Thoracic aorta (tissue), 2 donors: Measurements from ENCODE around the gene ZNF281. TPM values are rescaled to one million over a fixed set of nuclear protein-coding genes. Genes with fewer than 3 reads are reported as not detected.
A peak's percentile ranks its signal among the peaks of the same experiment; 100 is the strongest.

Source experiments
- ATAC-seq: fragments of 150-250 bp; one replicate; pipeline ENCODE4 v1.8.0; 2017; ENCODE audit warnings: low read depth; ENCODE audit not compliant: insufficient number of reproducible peaks, low FRiP score
- DNase-seq: peaks from one replicate; pipeline ENCODE4 v3.0.0-alpha.2; 2020; ENCODE audit warnings: low spot score
- H3K27ac ChIP-seq, 2 donors: fragments of 200-600 bp; sonication (generic); 1 replicate in 1 of 2; 2 replicates in 1 of 2; pipeline ENCODE4 v1.5.1; 2016; ENCODE audit warnings: mild to moderate bottlenecking in 2 of 2, moderate library complexity in 2 of 2
- H3K27me3 ChIP-seq: fragments of 200-600 bp; sonication (generic); replicated peaks from 2 replicates; pipeline ENCODE4 v1.6.0; 2016; ENCODE audit warnings: mild to moderate bottlenecking; ENCODE audit not compliant: insufficient read depth
- H3K36me3 ChIP-seq: fragments of 200-600 bp; sonication (generic); one replicate; pipeline ENCODE4 v1.5.1; 2016
- H3K4me1 ChIP-seq, 2 donors: fragments of 200-600 bp; sonication (generic); 1 replicate in 1 of 2; 2 replicates in 1 of 2; pipeline versions ENCODE4 v1.5.1 to v1.6.0; 2016; ENCODE audit warnings: low read depth in 2 of 2, mild to moderate bottlenecking in 1 of 2; ENCODE audit not compliant: control insufficient read depth in 1 of 2
- H3K4me3 ChIP-seq: fragments of 200-600 bp; sonication (generic); 2 replicates; pipeline ENCODE4 v1.5.1; 2016; ENCODE audit warnings: mild to moderate bottlenecking
- H3K9me3 ChIP-seq: fragments of 200-600 bp; sonication (generic); 2 replicates; pipeline ENCODE4 v1.5.1; 2016
- CTCF ChIP-seq: fragments of 200-600 bp; sonication (generic); IDR thresholded peaks from one replicate; pipeline ENCODE4 v1.5.1; 2019; ENCODE audit warnings: antibody characterized with exemption
- total RNA-seq, 2 donors: library from RNA; depleted of rRNA; stranded (reverse); fragments of >200 nt; gene quantifications; one replicate each; pipeline versions ENCODE4 v1.1.0 to v1.2.3, GENCODE V29; 2016

The ZNF281 gene
- total RNA-seq = 10 to 100 TPM in 1 of 2 donors, 1 to 10 TPM in 1; 6.5 to 15.7 TPM

GRCh38 chr1:200409761-200410565 is at the start of gene ZNF281:
ZNF281 (minus strand) TSS chr1:200410036; CDS start chr1:200409705, 331 bp downstream.
- no peaks in the 10 kb centered on the region for H3K36me3 ChIP-seq
- ATAC-seq = peak; percentile 88
- peak within 1 kb of the TSS; percentile 80 for H3K4me3 ChIP-seq
- H3K27ac ChIP-seq = peak within 1 kb of the TSS; percentile 61 to 76
- peak; percentile 76 for DNase-seq
- TF ChIP-seq CTCF = peak; percentile 8
- H3K27me3 ChIP-seq = no peaks in the 10 kb centered on the region
- peaks cover 36 to 46% of the 10 kb centered on the region in 2 donors for H3K4me1 ChIP-seq
- H3K9me3 ChIP-seq = no peaks in the 10 kb centered on the region

DNA sequence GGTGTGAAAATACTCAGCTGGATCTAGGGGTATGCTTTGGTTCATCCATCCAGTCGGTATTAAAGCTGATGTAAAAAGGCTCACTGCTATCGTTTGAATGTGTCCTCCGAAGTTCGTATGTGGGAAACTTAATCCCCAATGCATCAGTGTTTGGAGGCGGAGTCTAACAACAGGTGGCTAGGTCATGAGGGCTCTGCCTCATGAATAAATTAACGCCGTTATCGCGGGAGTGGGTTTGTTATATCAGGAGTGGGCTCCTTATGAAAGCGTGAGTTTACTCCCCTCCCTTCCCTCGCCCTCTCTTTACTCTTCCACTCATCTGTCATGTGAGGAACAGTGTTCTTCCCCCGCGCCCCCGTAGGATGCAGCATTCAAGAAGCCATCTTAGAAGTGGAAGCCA is 48.9 kb upstream of the ZNF281 start:
- Histone ChIP-seq H3K36me3 (no peaks in the 10 kb centered on the region), H3K27me3 (no peaks in the 10 kb centered on the region), H3K9me3 (no peaks in the 10 kb centered on the region), H3K4me3 (no peak overlapping the region), H3K27ac (no peak overlapping the region), H3K4me1 (no peaks in the 10 kb centered on the region)
- ATAC-seq = no peak
- DNase-seq = no peak
- TF ChIP-seq CTCF = no peak

DNA sequence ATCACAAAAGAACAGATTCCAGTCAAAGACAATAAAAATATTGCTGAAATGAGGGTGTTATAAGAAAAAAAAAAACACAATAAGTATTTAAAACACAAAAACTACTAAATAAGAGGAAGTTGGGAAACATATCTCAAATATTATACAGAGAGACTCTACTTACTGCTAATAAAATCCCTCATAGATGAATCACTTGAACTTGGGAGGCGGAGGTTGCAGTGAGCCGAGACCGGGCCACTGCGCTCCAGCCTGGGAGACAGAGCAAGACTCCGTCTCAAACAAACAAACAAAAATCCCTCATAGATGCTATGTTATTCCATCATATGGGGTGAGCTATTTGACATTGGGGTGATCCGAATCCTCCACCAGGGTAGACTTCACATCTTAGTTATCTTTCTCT is 48.0 kb upstream of the ZNF281 start:
- H3K27me3 ChIP-seq = no peaks in the 10 kb centered on the region
- H3K27ac ChIP-seq = no peak overlapping the region
- no peaks in the 10 kb centered on the region for H3K9me3 ChIP-seq
- no peak for TF ChIP-seq CTCF
- no peaks in the 10 kb centered on the region for H3K36me3 ChIP-seq
- no peak for ATAC-seq
- no peaks in the 10 kb centered on the region for H3K4me1 ChIP-seq
- H3K4me3 ChIP-seq = no peak overlapping the region
- DNase-seq = no peak

DNA sequence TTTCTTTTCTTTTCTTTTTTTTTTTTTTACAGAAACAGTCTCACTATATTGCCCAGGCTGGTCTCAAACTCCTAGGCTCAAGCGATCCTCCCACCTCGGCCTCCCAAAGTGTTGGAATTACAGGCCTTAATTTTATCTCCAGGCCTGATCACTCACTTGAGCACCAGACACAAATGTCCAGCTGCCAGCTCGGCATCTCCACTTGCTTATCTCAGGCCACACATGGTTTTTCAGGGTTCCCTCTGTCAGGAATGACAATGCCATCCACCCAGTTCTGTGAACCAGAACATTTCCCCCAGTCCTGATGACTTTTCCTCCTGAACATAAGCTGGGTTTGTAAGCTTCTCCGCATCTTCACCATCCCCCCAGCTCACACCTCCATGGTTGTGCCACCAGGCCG is 44.6 kb upstream of the ZNF281 start:
- Histone ChIP-seq H3K4me1 (no peaks in the 10 kb centered on the region), H3K27me3 (no peaks in the 10 kb centered on the region), H3K36me3 (no peaks in the 10 kb centered on the region), H3K4me3 (no peak overlapping the region), H3K9me3 (no peaks in the 10 kb centered on the region), H3K27ac (no peak overlapping the region)
- no peak for TF ChIP-seq CTCF
- no peak for ATAC-seq
- no peak for DNase-seq

DNA sequence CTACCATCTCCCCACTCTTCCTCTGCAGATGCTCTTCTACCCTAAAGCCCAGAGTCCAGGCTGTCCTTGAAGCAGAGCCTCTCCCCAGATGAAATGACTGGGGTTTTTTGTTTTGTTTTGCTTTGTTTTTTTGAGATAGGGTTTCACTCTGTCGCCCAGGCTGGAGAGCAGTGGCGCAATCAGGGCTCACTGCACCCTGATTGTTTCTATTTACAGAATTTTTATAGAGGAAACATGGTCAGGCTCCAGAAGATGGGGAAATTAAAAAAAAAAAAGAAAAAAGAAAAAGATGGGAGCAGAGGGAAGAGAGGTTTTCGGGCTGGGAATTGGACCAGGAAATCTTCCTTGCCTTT is 43.7 kb upstream of the ZNF281 start:
- Histone ChIP-seq H3K4me1 (no peaks in the 10 kb centered on the region), H3K9me3 (no peaks in the 10 kb centered on the region), H3K27ac (no peak overlapping the region), H3K27me3 (no peaks in the 10 kb centered on the region), H3K4me3 (no peak overlapping the region), H3K36me3 (no peaks in the 10 kb centered on the region)
- ATAC-seq = no peak
- no peak for DNase-seq
- TF ChIP-seq CTCF = no peak
